ENCODE results near the gene CSNK1G1. TPM values are rescaled to one million over a fixed set of nuclear protein-coding genes. Genes with fewer than 3 reads are reported as not detected.

CSNK1G1 gene
- total and polyA plus RNA-seq, 2 of the 4 experiments (the other 2 are of a cell fraction) = 7.4 to 29.4 TPM

- Histone ChIP-seq H4K91ac (ENCODE audit: insufficient read depth, low read depth, low read length) (no peak overlapping the region), H3K4me1 (ENCODE audit: control insufficient read depth, insufficient read depth, low read length) (no peaks in the 10 kb centered on the region; the same call in 1 of the 2 replicates), H3K4me3 (ENCODE audit: insufficient read depth, low read depth, low read length) (no peak overlapping the region), H3K4me2 (ENCODE audit: low read depth, low read length) (no peak overlapping the region), H3K23ac (ENCODE audit: low read depth, low read length) (no peak overlapping the region), H3K79me1 (ENCODE audit: low read depth in 1 of 2, low read length in 2 of 2) (peaks cover 3 to 6% of the 10 kb centered on the region in 2 experiments; a peak in 1 of 4 replicates), H2BK120ac (ENCODE audit: low read depth, low read length) (no peak overlapping the region), H3K27me3 (ENCODE audit: control insufficient read depth, insufficient read depth, low read length) (no peaks in the 10 kb centered on the region), H2BK5ac (ENCODE audit: low read depth, low read length, poor library complexity, severe bottlenecking) (no peak overlapping the region), H4K20me1 (ENCODE audit: insufficient read depth, low read length) (no peaks in the 10 kb centered on the region), H4K5ac (ENCODE audit: low read depth, low read length) (no peak overlapping the region), H4K8ac (ENCODE audit: low read depth in 2 of 2, low read length in 2 of 2) (no peak overlapping the region), H2AFZ (replicated peaks; ENCODE audit: low read length, poor library complexity) (no peak overlapping the region), H3K36me3 (ENCODE audit: control insufficient read depth, insufficient read depth, low read length) (peaks cover 32% of the 10 kb centered on the region), H3K9me3 (ENCODE audit: control insufficient read depth, insufficient read depth, low read length) (no peaks in the 10 kb centered on the region), H3K56ac (ENCODE audit: extremely low read depth, insufficient read depth, low read length) (no peak overlapping the region), H3K9me1 (ENCODE audit: insufficient read depth, low read length) (peaks cover 8% of the 10 kb centered on the region; the same call in 1 of the 2 replicates), H3K18ac (ENCODE audit: low read depth, low read length) (no peak overlapping the region), H3K14ac (replicated peaks; ENCODE audit: low read depth, low read length) (no peak overlapping the region), H2BK20ac (ENCODE audit: low read depth, low read length) (no peak overlapping the region), H2AK9ac (replicated peaks; ENCODE audit: low read depth, low read length, poor library complexity) (no peak overlapping the region), H2AK5ac (ENCODE audit: low read depth, low read length) (no peak overlapping the region), H3K27ac (ENCODE audit: insufficient read depth, low read length) (no peak overlapping the region), H3K9ac (ENCODE audit: low read depth, low read length) (no peak overlapping the region), H3K4ac (ENCODE audit: low read depth, low read length) (no peak overlapping the region), H2BK15ac (ENCODE audit: low read depth, low read length) (no peak overlapping the region)
- ATAC-seq (ENCODE audit: low read depth) (no peak), DNase-seq (no peak)
- 97% methylated on average over 5 of the region's 8 CpGs; no CpG with 5 or more reads in 1 of the 2 experiments for WGBS, 2 experiments (ENCODE audit: extremely low coverage in 2 of 2, insufficient read length in 1 of 2)
- ChIA-PET POLR2A (ENCODE audit: unreplicated experiment) (no interaction called here), CTCF (interaction anchor here (1.1 kb wide), 1 partner anchor 11 kb away, joined by 4 read pairs; no protein-coding TSS in a partner anchor)
- no peak for TF ChIP-seq RFX5 (IDR thresholded peaks at IDR 0.05; ENCODE audit: low read depth, low read length)
- no peak for TF ChIP-seq SMC3 (IDR thresholded peaks at IDR 0.05; ENCODE audit: low read depth, low read length)
- TF ChIP-seq, protein P1, sequence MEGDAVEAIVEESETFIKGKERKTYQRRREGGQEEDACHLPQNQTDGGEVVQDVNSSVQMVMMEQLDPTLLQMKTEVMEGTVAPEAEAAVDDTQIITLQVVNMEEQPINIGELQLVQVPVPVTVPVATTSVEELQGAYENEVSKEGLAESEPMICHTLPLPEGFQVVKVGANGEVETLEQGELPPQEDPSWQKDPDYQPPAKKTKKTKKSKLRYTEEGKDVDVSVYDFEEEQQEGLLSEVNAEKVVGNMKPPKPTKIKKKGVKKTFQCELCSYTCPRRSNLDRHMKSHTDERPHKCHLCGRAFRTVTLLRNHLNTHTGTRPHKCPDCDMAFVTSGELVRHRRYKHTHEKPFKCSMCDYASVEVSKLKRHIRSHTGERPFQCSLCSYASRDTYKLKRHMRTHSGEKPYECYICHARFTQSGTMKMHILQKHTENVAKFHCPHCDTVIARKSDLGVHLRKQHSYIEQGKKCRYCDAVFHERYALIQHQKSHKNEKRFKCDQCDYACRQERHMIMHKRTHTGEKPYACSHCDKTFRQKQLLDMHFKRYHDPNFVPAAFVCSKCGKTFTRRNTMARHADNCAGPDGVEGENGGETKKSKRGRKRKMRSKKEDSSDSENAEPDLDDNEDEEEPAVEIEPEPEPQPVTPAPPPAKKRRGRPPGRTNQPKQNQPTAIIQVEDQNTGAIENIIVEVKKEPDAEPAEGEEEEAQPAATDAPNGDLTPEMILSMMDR (conservative IDR thresholded peaks at IDR 0.05; ENCODE audit: low read depth, low read length) = no peak
- no peak for TF ChIP-seq CHD1 (IDR thresholded peaks at IDR 0.05; ENCODE audit: low read depth, low read length)
- no peak for TF ChIP-seq MAZ (IDR thresholded peaks at IDR 0.05; ENCODE audit: borderline replicate concordance, low read depth, low read length)
- TF ChIP-seq FOS (IDR thresholded peaks at IDR 0.05; ENCODE audit: low read depth, low read length) = no peak
- no peak for TF ChIP-seq RAD21 (IDR thresholded peaks at IDR 0.05; ENCODE audit: low read length)
- no peak for TF ChIP-seq RCOR1 (IDR thresholded peaks at IDR 0.05; ENCODE audit: insufficient replicate concordance, low read length)
- no peak for TF ChIP-seq CEBPB (IDR thresholded peaks at IDR 0.05; ENCODE audit: low read depth, low read length)
- TF ChIP-seq BHLHE40 (IDR thresholded peaks at IDR 0.05; ENCODE audit: low read depth, low read length) = no peak
- no peak for TF ChIP-seq MAFK (IDR thresholded peaks at IDR 0.05; ENCODE audit: low read depth, low read length)
- TF ChIP-seq MXI1 (IDR thresholded peaks at IDR 0.05; ENCODE audit: borderline replicate concordance, low read depth, low read length) = no peak
- TF ChIP-seq POLR2A (IDR thresholded peaks at IDR 0.05; ENCODE audit: low read depth, low read length) = no peak
- TF ChIP-seq, protein P2, sequence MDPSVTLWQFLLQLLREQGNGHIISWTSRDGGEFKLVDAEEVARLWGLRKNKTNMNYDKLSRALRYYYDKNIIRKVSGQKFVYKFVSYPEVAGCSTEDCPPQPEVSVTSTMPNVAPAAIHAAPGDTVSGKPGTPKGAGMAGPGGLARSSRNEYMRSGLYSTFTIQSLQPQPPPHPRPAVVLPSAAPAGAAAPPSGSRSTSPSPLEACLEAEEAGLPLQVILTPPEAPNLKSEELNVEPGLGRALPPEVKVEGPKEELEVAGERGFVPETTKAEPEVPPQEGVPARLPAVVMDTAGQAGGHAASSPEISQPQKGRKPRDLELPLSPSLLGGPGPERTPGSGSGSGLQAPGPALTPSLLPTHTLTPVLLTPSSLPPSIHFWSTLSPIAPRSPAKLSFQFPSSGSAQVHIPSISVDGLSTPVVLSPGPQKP (IDR thresholded peaks at IDR 0.05; ENCODE audit: borderline replicate concordance, low read depth, low read length) = no peak
- in situ Hi-C loops (cut with MboI; ENCODE audit: low sequenced_read_pairs) (no loop called here), dilution Hi-C loops (cut with HindIII; ENCODE audit: low sequenced_read_pairs, unreplicated experiment) (no loop called here), intact Hi-C loops (cut with micrococcal nuclease) (no loop called here)
- BruUV-seq (replicated peaks) = no TSS peak
Observed at GRCh38 chr15:64141798-64142512, 214.0 kb downstream of the CSNK1G1 start.
